GM23248 (cell line): ENCODE measurements around the gene SRSF1. TPM values are rescaled to one million over a fixed set of nuclear protein-coding genes. Genes with fewer than 3 reads are reported as not detected.

ENCODE experiments used
- DNase-seq: peaks from one replicate; pipeline ENCODE4 v3.0.0-alpha.2; 2015
- H2AFZ ChIP-seq: fragments of 200-600 bp; sonication (generic); 2 replicates; pipeline ENCODE4 v1.6.1; 2016; ENCODE audit warnings: antibody characterized with exemption
- H3F3A ChIP-seq: fragments of 200-600 bp; sonication (generic); 2 replicates; pipeline ENCODE4 v1.6.1; 2016; ENCODE audit warnings: mild to moderate bottlenecking, antibody characterized with exemption, mixed run types; ENCODE audit not compliant: insufficient read depth
- H3K27ac ChIP-seq: fragments of 200-600 bp; sonication (generic); 2 replicates; pipeline ENCODE4 v1.5.1; 2016; ENCODE audit warnings: mild to moderate bottlenecking
- H3K27me3 ChIP-seq: fragments of 200-600 bp; sonication (generic); replicated peaks from 2 replicates; pipeline ENCODE4 v1.6.1; 2016; ENCODE audit warnings: mild to moderate bottlenecking; ENCODE audit not compliant: insufficient read depth
- H3K36me3 ChIP-seq: fragments of 200-600 bp; sonication (generic); 2 replicates; pipeline ENCODE4 v1.6.1; 2016; ENCODE audit warnings: low read depth, mild to moderate bottlenecking
- H3K4me1 ChIP-seq: fragments of 200-600 bp; sonication (generic); 2 replicates; pipeline ENCODE4 v1.6.1; 2016; ENCODE audit warnings: mild to moderate bottlenecking; ENCODE audit not compliant: insufficient read depth
- H3K4me2 ChIP-seq: fragments of 200-600 bp; sonication (generic); one replicate; pipeline ENCODE4 v1.6.1; 2016; ENCODE audit warnings: mild to moderate bottlenecking; ENCODE audit not compliant: unreplicated experiment
- H3K4me3 ChIP-seq: fragments of 200-600 bp; sonication (generic); 2 replicates; pipeline ENCODE4 v1.5.1; 2016; ENCODE audit warnings: mild to moderate bottlenecking
- H3K79me2 ChIP-seq: fragments of 200-600 bp; sonication (generic); 2 replicates; pipeline ENCODE4 v1.6.1; 2016; ENCODE audit warnings: mild to moderate bottlenecking; ENCODE audit not compliant: insufficient read depth
- H3K9ac ChIP-seq: fragments of 200-600 bp; sonication (generic); 2 replicates; pipeline ENCODE4 v1.6.1; 2016; ENCODE audit warnings: mild to moderate bottlenecking
- H3K9me2 ChIP-seq: fragments of 200-600 bp; sonication (generic); 2 replicates; pipeline ENCODE4 v1.6.1; 2016; ENCODE audit warnings: mixed run types, mild to moderate bottlenecking, moderate library complexity; ENCODE audit not compliant: insufficient read depth
- H3K9me3 ChIP-seq: fragments of 200-600 bp; sonication (generic); one replicate; pipeline ENCODE4 v1.6.1; 2017; ENCODE audit warnings: low read depth
- H4K20me1 ChIP-seq: fragments of 200-600 bp; sonication (generic); 2 replicates; pipeline ENCODE4 v1.6.0; 2016; ENCODE audit not compliant: insufficient read depth
- EZH2 ChIP-seq: fragments of 200-600 bp; sonication (generic); IDR thresholded peaks from 2 replicates; pipeline ENCODE4 v1.6.1; 2018; ENCODE audit warnings: antibody characterized with exemption, mild to moderate bottlenecking; ENCODE audit not compliant: insufficient read depth, poor library complexity, severe bottlenecking
- EZH2phosphoT487 ChIP-seq: fragments of 200-600 bp; sonication (generic); IDR thresholded peaks from 2 replicates; pipeline ENCODE4 v1.6.1; 2018; ENCODE audit warnings: antibody characterized with exemption, moderate library complexity, mild to moderate bottlenecking, low read depth; ENCODE audit not compliant: insufficient read depth
- WGBS, 2 experiments: methylation state at CpG; one replicate each; pipeline ENCODE4 v1.1.6; 2015 to 2017; ENCODE audit warnings: low lambda C conversion rate in 2 of 2, low coverage in 1 of 2; ENCODE audit errors: missing lambda C conversion rate in 2 of 2; 5-methylcytosine and 5-hydroxymethylcytosine counted together
- in situ Hi-C: fragments of 300-500 bp; cut with MboI; formaldehyde crosslinking; loops from 2 replicates; pipeline ENCODE4 v1.15.0; 2020
- polyA plus RNA-seq: library from polyadenylated mRNA; unstranded; fragments of >200 nt; fragmentation: Nextera tagmentation; extraction: Ambion mirVana; gene quantifications from 2 replicates; pipeline ENCODE4 v1.2.1, GENCODE V29; 2016
- small RNA-seq: library from RNA; depleted of rRNA; stranded (forward); fragments of <200 nt; gene quantifications from one replicate; pipeline ENCODE3, GENCODE V24; 2014; ENCODE audit warnings: low read depth, low replicate concordance
- total RNA-seq: library from RNA; depleted of rRNA; stranded (reverse); fragments of >200 nt; shearing (Covaris generic); gene quantifications from 2 replicates; pipeline ENCODE4 v1.2.3, GENCODE V29; 2014; rRNA removed

The SRSF1 gene
- total and polyA plus RNA-seq, 2 experiments from 2014 or later: 130 to 204 TPM

DNA sequence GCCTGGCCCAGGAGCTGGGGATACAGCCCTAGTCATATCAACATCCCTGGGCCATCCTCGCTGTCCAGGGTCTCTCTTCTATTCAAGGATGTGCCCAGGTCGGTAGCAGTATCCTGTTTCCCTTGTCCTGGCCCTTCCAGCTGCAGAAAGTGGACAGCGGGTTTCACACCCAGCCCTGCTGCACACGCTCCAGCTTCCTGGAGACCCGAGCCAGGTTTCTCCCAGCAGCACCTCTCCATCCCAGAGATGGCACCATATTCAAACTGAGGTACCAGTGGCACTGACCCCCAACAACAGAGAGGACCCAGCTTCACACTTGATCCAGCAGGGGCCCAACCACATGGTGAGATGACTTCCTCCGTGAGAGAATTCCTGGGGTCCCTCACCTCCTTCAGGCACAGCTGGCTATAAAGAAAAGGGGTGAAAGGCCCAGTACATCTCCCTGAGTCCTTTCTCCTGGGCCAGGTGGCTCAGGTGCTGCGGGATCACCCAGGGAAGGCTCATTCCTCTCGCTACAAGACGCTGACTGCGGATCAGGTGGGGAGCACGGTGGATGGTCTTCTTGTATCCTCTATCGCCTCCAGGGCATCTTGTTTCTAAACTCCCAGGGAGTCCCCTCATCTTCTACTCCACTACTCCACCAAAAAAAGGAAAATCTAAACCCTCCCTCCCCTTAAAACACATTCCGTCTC is 53.2 kb downstream of the SRSF1 start:
- 62 to 72% methylated on average over 13 of the region's 13 CpGs for WGBS, 2 experiments
- H4K20me1 ChIP-seq: no peaks in the 10 kb centered on the region
- peaks cover 45% of the 10 kb centered on the region for H3K4me1 ChIP-seq
- no peak overlapping the region for H2AFZ ChIP-seq
- peak overlapping the region; percentile 75 for H3K4me3 ChIP-seq
- H3F3A ChIP-seq: peaks cover 39% of the 10 kb centered on the region
- DNase-seq: no peak
- no peaks in the 10 kb centered on the region for H3K9me3 ChIP-seq
- H3K9me2 ChIP-seq: no peaks in the 10 kb centered on the region
- H3K27ac ChIP-seq: peak overlapping the region; percentile 75
- no peaks in the 10 kb centered on the region for H3K36me3 ChIP-seq
- peak overlapping the region; percentile 95 for H3K9ac ChIP-seq
- no peaks in the 10 kb centered on the region for H3K27me3 ChIP-seq
- H3K79me2 ChIP-seq: peaks cover 36% of the 10 kb centered on the region
- peak overlapping the region; percentile 60 for H3K4me2 ChIP-seq
- in situ Hi-C loops: no loop called here
- TF ChIP-seq EZH2 (no peak), EZH2phosphoT487 (no peak)

Small RNA genes within 50 kb of the gene (small RNA-seq; reads per million reads assigned to genes)
- not detected for gene AC015813.4

Other genes with a start within 250 kb of the SRSF1 start
- gene MRPS23, start 157.2 kb downstream of the SRSF1 start, total RNA-seq: 24.8 and 33.4 TPM in 2 replicates
- gene MRPS23, start 157.2 kb downstream of the SRSF1 start, polyA plus RNA-seq: 60.5 and 61.1 TPM in 2 replicates
- 11.1 and 18.8 TPM in 2 replicates for gene CUEDC1, start 51.8 kb downstream of the SRSF1 start, total RNA-seq
- 13.6 and 15.5 TPM in 2 replicates for gene CUEDC1, start 51.8 kb downstream of the SRSF1 start, polyA plus RNA-seq
- 45.5 and 51.9 TPM in 2 replicates for gene VEZF1, start 19.0 kb downstream of the SRSF1 start, total RNA-seq
- gene VEZF1, start 19.0 kb downstream of the SRSF1 start, polyA plus RNA-seq: 30.5 and 32.2 TPM in 2 replicates
- gene DYNLL2, start 76.2 kb upstream of the SRSF1 start, total RNA-seq: 9.9 and 11.3 TPM in 2 replicates
- gene DYNLL2, start 76.2 kb upstream of the SRSF1 start, polyA plus RNA-seq: 1.0 and 1.5 TPM in 2 replicates
- not detected in 2 replicates for gene OR4D1, start 141.1 kb upstream of the SRSF1 start, total RNA-seq
- gene OR4D1, start 141.1 kb upstream of the SRSF1 start, polyA plus RNA-seq: not detected in 2 replicates
- gene OR4D2, start 159.7 kb upstream of the SRSF1 start, total RNA-seq: not detected in 2 replicates
- not detected in 2 replicates for gene OR4D2, start 159.7 kb upstream of the SRSF1 start, polyA plus RNA-seq
- gene EPX, start 185.5 kb upstream of the SRSF1 start, total RNA-seq: not detected in 2 replicates
- not detected in 2 replicates for gene EPX, start 185.5 kb upstream of the SRSF1 start, polyA plus RNA-seq
- 10.2 and 15.3 TPM in 2 replicates for gene MKS1, start 212.0 kb upstream of the SRSF1 start, total RNA-seq
- gene MKS1, start 212.0 kb upstream of the SRSF1 start, polyA plus RNA-seq: 14.1 and 15.7 TPM in 2 replicates
- gene LPO, start 231.3 kb upstream of the SRSF1 start, total RNA-seq: not detected in 2 replicates
- 0.11 TPM in 1 of 2 replicates, not detected in the other for gene LPO, start 231.3 kb upstream of the SRSF1 start, polyA plus RNA-seq